ENCODE measurements around the gene CDC123.
"Not testable (repeated sequence)": the region's sequence is repeated elsewhere in the genome, so short reads cannot be mapped to it uniquely, and the experiment has no call there.

CDC123 gene

DNA sequence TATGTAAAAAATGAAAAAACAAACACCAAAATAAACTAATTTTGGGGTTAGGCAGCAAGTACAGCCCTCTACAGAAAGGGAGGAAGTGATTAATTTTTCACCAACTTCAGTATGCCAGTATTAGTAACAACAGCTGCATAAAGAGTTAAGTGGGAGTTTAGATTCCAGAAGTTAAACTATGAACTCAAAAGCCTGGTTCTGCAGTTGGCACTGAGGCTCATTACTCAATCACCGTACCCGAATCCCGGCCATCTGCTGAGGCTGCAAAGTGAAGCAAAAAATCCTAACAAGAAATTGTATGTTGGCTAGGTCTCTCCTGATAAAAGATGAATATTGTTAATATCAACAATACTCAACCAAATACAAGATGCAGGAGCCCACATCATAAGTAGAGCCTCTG is 4.3 kb upstream of the CDC123 start:
- no peak for DNase-seq (ENCODE audit: low spot score)

DNA sequence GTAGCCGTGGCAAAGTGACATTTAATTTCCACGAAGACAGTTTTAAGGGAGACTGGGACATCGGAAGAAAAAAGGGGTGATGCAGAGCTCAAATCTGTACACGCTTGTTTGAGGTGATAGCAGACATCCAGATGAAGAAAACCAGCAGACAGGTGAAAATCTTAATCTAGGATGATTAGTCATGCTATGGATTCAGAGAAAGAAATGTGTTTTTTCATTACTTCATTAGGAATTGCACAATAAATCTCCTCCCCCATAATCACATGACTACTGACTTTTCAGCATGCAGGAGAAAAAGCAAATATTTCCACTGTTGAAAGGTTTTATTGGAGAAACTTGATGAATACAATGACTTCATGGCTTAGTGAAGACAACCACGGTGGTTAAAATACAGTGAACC is 2.8 kb upstream of the CDC123 start:
- DNase-seq (ENCODE audit: low spot score): no peak

DNA sequence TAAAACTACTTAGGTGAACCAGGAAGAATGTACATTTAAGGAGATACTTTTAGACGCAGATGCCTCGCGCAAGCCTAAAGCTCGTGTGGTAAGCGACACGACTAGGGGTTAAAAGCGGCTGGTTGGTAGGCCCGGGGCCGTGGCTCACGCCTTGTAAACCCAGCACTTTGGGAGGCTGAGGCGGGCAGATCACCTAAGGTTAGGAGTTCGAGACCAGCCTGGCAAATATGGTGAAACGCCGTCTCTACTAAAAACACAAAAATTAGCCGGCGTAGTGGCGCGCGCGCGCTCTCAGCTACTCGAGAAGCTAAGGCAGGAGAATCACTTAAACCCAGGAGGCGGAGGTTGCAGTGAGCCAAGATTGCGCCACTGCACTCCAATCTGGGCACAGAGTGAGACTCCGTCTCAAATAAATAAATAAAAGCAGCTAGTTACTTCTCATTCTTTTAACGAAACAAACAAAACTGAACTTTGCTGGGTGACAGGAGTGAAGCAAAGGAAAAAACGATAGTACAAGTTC is 1.2 kb upstream of the CDC123 start:
- DNase-seq (ENCODE audit: low spot score): peak; percentile 45

DNA sequence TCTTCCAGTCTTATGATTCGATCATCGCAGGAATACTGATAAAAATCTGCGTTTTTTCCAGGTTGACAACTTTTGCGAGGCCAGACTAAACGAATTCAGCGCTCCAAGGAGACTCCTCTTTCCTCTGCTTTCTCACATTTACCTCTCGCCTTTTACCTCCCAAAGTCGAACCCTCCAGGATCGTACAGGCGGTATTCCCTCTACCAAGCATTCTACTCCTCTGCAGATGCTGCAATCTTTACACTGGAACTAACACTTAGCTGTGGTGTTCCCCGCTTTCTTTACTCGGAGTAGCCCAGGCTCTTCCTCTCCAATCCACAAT is 746 bp upstream of the CDC123 start:
- no peak for DNase-seq (ENCODE audit: low spot score)

DNA sequence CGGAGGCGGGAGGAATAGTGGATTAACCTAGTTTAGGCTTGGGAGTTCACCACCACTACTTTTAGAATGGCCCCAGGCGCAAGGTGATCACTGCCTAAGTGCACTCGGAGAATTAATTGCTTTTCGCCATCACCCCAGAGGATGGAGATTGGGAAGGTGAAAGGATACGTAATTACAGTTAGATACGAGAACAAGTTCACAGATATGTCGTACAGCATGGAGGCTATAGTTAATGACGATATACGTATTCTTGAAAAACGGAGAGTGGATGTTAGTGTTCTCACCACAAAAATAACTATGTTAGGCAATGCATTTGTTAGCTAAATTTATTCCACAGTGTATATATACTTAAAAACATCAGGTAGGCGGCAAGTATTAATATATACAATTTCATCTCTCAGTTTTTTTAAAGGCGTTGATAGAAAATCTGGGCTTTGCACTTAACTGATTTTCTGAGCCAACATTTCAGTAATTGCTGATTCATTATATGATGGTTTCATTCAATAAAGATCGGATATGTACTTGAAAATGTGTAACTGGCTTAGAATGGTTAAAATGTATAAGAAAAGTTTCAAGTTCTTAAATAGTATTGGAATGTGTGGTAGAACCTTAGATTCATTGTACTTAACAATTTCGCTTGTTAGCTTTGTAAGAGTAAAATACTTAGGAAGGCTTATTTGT is 683 bp downstream of the CDC123 start:
- no peak for DNase-seq (ENCODE audit: low spot score)

DNA sequence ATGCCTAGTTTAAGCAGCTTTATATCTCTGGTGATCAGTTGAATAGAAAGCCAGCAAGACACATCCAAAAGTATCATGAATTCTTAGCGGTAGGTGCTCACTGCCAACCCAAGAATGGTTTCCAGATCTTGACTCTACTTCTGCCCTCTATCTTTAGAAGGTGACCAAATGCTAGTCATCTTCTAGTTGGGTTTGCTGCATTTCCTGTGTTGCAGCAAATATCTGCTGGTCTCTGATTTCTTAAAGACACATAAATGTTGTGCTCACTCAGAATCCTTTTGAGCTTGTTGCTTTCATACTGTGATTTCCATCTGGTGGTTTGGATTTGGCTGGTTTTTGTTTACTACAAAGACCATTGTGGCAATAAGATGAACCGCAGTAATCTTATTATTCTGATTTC is 2.2 kb downstream of the CDC123 start:
- no peak for DNase-seq (ENCODE audit: low spot score)

DNA sequence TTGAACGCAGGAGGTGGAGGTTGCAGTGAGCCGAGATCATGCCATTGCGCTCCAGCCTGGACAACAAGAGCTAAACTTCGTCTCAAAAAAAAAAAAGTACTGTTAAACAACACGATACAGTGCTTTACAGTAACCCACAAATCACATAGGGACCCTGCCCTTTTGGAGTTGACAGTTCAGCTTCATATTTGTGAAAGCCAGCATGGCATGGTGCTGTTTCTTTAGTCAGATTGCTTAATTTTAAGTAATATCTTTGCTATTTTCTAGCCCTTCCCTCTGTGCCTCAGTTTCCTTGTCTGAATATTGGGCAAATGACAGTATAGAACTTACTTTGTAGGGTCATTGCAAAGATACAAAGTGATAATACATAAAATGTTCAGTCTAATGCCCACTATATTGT is 4.9 kb downstream of the CDC123 start:
- no peak for DNase-seq (ENCODE audit: low spot score)

DNA sequence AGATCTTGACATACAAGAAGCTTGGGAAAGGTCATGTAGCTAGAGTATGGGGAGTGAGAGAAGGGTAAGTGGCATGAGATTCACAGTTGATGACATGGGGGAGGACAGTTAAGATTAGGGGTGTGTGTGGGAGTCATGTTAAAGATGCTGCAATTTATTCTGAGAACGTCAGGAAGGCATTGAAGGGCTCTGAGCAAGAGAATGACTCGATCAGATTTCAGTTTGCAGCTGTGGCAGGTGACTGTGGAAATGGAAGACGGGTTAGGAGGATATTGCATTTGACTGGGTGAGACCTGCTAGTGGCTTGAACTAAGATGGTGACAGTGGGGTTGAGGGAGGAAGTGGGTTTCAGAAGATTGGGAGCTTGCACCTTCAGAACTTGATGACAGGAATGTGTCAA is 5.6 kb downstream of the CDC123 start:
- no peak for DNase-seq (ENCODE audit: low spot score)

DNA sequence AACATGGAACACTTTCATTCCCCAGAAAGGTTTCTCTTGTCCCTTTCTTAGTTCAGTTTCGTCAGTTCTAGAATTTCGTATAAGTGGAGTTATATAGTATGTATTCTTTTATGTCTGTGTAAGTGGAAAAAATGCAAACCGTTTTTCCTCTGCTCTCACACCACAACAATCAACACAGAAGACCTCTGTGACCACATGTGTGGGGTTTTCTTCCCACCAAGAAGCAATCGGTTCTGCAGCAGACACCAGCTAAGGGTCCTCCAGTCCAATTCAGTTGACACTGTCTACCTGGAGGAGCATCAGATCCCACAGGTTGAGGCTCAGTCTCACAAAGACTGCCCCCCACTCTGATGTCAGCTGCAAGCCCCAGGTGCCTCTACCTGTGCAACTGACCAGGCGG is 6.2 kb downstream of the CDC123 start:
- DNase-seq (ENCODE audit: low spot score): no peak

DNA sequence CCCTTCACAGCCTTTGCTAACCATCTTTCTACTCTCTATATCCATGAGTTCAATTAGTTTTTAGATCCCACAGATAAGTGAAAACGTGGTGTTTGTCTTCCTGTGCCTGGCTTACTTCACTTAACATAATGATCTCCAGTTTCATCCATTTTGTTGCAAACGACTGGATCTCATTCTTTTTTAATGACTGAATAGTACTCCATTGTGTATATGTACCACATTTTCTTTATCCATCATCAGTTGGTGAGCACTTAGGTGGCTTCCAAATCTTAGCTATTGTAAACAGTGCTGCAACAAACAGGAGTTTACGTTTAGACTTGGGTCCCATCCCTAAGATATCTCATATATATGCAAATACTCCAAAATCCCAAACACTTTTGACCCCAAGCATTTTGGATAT is 9.1 kb downstream of the CDC123 start:
- no peak for DNase-seq (ENCODE audit: low spot score)

DNA sequence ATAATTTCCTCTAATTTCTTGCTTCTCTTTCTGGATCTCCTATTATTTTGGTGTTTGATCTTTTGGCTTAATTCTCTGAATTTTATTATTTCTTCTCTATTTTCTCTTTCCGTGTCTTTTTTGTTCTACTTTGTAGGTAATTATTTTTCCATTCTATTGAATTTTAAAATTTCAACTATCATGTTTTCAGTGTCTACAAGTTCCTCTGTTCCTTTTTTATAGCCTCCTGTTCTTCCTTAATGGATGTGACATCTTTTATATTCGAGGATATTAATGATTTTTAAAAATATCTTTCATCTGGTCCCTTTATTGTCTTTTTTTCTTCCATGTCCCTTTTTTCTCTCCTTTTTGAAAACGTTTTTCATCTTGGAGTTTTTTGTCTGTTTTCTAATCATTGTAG is 11.1 kb downstream of the CDC123 start:
- no peak for DNase-seq (ENCODE audit: low spot score)

DNA sequence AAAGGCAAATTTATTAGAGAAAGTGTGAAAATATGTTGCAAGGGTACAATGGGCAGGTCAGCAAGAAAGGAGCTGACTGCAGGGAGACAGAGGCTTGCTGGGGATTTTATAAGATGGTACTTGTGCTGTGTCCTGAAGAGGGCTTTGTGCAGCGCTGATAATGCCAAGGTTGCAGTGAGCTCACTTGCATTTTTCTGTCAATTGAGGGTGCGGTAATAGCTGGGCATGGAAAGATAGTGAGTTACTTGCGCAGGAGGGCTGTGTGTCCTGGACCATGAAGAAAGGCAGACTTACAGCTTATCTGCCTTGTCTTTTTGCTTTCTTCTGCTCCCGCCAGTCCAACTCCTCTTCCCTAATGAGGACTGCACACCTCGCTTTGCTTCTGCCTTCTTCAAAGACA is 12.5 kb downstream of the CDC123 start:
- no peak for DNase-seq (ENCODE audit: low spot score)

DNA sequence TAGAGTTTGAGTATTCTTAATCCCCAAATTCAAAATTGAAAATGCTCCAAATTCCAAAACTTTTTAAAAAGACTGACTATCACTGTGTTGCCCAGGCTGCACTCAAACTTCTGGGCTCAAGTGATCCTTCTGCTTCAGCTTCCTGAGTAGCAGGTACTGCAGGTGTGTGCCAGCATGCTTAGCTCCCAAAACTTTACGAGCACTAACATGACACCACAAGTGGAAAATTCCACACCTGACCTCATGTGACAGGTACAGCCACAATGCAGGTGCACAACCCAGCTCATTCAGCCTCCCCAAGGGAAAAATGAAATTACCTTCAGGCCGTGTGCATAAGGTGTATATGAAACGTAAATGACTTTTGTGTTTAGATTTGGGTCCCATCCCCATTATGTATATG is 16.5 kb downstream of the CDC123 start:
- DNase-seq (ENCODE audit: low spot score): no peak

DNA sequence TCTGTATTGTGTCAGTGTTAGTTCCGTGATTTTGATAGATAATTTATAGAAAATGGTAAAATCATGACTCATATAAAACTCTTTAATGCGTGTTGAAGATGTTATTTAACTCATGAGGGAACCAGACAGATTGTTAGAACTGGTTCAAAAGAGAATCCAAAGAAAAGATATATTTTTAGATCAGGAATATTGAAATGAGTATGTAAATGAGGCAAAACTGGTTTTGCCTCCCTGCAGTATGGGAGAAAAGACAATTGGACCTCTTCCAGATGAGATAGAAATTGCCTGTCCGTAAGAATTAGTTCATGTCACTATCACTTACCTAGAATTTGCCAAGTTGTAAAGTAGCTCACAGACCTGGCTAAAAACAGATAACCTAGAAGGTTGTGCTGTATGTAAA is 17.6 kb downstream of the CDC123 start:
- no peak for DNase-seq (ENCODE audit: low spot score)

DNA sequence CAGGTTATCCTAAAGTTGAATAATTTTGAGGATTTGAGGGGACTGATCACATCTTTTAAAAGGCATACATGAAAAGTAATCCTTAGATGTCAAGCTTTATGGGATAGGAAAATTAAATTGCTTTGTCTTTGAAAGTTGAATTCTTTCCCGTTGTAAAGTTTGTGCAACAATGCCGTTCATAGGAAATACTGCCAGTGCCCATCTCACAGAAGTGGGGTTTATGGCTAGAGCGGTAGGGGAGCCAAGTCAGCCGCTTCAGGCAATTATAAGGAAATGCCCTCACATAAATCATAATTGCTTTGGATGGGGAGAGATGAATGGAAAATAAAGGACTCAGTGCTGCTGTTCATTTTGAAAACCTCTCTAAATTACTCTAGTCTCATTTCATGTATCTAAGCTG is 18.1 kb downstream of the CDC123 start:
- no peak for DNase-seq (ENCODE audit: low spot score)

DNA sequence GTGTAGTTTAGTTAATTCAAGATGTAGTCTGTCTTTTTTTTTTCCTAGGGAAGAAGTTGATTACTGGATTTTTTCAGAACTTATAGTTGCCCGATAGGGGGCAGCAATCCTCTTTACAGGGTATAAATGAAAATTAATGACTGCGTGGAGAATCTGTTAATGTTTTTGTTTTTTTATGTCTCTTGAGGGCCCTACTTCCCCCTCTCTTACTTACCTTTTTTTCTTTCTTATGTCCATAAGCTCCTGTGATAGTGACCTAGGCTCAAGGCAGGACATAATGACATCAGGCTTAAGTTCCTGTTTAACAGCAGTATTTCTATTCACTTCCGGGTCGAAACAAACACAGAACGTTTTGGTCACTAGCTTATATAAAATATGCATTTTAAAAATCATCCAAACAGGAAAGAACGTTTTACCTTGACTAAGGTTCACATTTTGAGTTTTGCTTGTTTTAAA is 18.8 kb downstream of the CDC123 start:
- DNase-seq (ENCODE audit: low spot score): no peak

DNA sequence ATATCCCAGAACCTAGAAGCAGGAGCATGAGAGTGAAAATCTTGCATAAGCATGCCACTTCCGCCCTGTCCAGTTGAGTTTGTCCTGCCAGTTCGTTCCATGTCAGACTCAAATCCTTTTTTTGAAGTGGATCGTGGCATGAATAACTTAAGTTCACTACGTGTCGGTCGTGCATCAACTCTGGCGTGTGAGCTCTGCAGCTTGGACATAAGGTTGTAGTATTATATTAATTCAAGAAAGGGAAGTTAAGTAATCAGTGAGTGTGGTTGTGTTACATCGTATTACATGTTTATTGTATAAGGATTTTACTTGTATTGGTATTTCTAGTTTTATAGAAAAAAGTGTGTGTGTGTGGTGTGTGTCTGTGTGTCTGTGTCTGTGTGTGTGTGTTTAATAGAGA is 23.0 kb downstream of the CDC123 start:
- DNase-seq (ENCODE audit: low spot score): no peak

DNA sequence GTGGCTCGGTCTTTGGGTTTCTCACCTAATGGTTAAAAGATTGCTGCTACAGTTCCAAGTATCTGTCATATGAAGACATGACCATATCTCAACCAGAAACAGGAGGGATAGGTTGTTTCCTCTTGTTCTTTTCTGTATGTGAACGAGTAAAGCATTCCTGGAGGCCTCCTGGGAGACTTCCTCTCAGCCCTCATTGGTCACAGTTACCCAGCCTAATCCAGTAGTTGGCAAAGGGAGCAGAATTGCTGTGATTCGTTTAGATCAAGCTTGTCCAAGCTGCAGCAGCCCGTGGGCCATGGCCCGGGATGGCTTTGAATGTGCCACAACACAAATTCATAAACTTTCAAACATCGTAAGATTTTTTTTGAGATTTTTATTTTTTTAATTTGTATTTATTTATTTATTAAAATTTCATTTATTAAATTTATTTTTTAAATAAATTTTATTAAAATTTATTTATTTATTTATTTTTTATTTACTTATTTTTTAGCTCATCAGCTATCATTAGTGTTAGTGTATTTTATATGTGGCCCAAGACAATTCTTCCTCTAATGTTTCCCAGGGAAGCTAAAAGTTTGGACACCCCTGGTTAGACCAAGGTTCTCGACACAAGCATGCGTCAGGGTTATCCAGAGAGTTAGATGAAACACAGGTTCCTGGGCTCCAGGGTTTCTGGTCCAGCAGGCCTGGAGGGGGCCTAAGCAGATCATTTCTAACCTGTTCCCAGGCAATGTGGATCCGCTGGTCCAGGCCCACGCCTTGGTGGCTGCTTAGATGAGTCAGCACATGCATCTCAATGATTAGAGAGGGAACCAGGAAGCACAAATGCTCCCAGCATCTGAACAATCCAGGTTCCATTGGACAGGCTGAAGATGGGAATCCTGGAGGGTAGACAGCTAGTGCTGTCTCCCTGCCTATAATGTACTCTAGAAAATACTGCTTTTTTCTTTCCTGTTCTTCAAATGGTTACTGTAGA is 25.6 kb downstream of the CDC123 start:
- DNase-seq (ENCODE audit: low spot score): no peak

DNA sequence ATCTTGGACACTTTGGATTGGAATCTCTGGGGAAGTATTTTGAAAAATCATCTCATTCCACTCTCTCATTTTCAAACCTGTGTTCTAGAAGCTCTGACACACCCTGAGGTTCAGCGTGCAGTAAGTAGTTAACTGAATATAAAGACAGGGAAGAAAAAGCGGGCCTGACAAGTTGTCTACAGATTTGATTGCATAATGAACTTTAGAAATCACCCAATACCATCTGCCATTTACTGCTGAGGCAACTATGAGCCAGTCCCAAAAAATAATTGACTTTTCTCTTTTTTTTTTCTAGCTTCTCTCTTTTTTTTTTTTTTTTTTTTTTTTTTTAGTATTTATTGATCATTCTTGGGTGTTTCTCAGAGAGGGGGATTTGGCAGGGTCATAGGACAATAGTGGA is 29.5 kb downstream of the CDC123 start:
- no peak for DNase-seq (ENCODE audit: low spot score)

DNA sequence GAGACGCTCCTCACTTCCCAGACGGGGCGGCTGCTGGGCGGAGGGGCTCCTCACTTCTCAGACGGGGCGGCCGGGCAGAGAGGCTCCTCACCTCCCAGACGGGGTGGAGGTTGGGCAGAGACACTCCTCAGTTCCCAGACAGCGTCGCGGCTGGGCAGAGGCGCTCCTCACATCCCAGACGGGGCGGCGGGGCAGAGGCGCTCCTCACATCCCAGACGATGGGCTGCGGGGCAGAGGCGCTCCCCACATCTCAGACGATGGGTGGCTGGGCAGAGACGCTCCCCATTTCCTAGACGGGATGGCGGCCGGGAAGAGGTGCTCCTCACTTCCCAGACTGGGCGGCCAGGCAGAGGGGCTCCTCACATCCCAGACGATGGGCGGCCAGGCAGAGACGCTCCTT is 30.4 kb downstream of the CDC123 start:
- DNase-seq (ENCODE audit: low spot score): not testable (repeated sequence)

DNA sequence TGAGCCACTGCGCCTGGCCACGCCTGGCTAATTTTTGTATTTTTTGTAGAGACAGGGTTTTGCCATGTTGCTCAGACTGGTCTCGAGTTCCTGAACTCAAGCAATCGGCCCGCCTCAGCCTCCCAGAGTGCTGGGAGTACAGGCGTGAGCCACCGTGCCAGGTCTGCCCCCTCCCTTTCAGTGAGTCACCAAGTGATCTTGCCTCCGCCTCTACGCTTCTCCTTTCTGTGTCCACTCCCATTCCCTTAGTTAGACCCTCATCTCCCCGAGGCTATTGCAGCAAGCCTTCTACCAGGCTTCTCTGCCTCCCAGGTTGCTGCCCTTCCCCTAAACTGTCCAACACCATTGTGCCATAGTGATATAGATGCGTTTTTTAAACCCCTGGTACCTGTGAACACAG is 32.9 kb downstream of the CDC123 start:
- DNase-seq (ENCODE audit: low spot score): no peak

DNA sequence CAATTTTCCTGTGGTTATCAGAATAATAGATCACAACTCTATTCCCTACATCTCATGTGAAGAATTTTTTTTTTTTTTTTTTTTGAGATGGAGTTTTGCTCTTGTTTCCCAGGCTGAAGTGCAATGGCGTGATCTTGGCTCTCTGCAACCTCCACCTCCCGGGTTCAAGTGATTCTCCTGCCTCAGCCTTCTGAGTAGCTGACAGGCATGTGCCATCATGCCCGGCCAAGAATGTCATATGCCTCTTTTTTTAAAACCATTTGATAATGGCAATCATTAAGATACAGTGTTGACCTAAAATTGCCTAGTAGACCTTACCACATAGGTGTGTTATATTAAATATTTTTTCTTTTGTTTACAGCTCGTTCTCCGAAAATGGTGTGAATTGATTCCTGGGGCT is 38.7 kb downstream of the CDC123 start:
- DNase-seq (ENCODE audit: low spot score): not testable (repeated sequence)

DNA sequence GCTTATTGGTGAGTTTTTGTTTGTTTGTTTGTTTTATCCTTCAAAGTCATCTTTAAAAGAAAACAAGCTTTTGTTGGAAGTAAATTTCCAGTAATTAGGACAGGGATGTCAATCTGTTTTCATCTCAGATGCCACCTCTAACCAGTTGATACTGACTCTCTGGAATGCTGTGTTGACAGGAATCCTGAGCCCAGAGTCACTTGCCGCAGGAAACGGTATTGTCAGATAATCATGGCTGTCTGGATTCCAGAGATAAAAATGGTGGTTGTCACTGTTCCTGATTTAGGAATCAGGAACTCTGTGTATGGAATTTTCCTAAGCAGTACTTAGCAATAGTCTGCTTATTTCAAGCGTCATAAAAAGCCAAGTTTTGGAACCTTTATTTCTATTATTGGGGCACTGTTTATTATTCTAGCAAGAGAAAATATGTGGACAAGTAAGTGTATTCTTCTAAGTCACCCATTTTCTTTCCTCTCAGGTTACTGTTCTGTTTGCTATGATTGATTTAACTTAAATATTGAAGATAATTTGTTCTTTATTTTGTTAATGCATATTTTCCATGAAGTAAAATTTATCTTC is 39.2 kb downstream of the CDC123 start:
- DNase-seq (ENCODE audit: low spot score): no peak
